K562 (cell line): Measurements from ENCODE around the gene FOXM1. TPM values are rescaled to one million over a fixed set of nuclear protein-coding genes. Genes with fewer than 3 reads are reported as not detected.

Source experiments
- CBX8 ChIP-seq: fragments of 200-600 bp; sonication (generic); IDR thresholded peaks from 2 replicates; pipeline ENCODE4 v1.6.1; 2012; ENCODE audit warnings: borderline replicate concordance, mixed run types, low read depth, mild to moderate bottlenecking, moderate library complexity, mixed read lengths, low read length, control low read depth, inconsistent platforms; ENCODE audit not compliant: poor library complexity, severe bottlenecking; ENCODE audit errors: extremely low read depth
- COPS2 ChIP-seq: fragments of 450-650 bp; conservative IDR thresholded peaks from 2 replicates; pipeline ENCODE4 v1.6.1; 2016; ENCODE audit warnings: mild to moderate bottlenecking, moderate library complexity
- CREBBP ChIP-seq: IDR thresholded peaks from one replicate; pipeline ENCODE4 v1.6.1; 2012; ENCODE audit warnings: low read depth, mild to moderate bottlenecking, control low read depth, inconsistent platforms, low read length
- HNRNPK ChIP-seq: fragments of 200-400 bp; formaldehyde crosslinking; IDR thresholded peaks from one replicate; pipeline ENCODE4 v1.6.1; 2018; ENCODE audit warnings: mild to moderate bottlenecking, low read depth, low read length; ENCODE audit not compliant: poor library complexity, severe bottlenecking
- JUND ChIP-seq, 2 experiments: IDR thresholded peaks; 2 replicates in 1 of 2; 3 replicates in 1 of 2; pipeline ENCODE4 v1.6.1; 2011; ENCODE audit warnings: borderline replicate concordance in 2 of 2, low read depth in 2 of 2, low read length in 2 of 2, improper control_type of control experiment in 1 of 2, missing biosample characterization in 1 of 2, missing genetic modification characterization in 1 of 2, missing genetic modification reagents in 1 of 2
- LARP7 ChIP-seq: fragments of 450-650 bp; IDR thresholded peaks from 2 replicates; pipeline ENCODE4 v1.6.1; 2016
- MBD1 ChIP-seq: fragments of 250-450 bp; sonication (Bioruptor Pico); IDR thresholded peaks from 2 replicates; pipeline ENCODE4 v1.8.0; 2022; ENCODE audit warnings: inconsistent platforms
- NBN ChIP-seq: fragments of 450-650 bp; IDR thresholded peaks from 2 replicates; pipeline ENCODE4 v1.6.1; 2016; ENCODE audit warnings: low read depth, mild to moderate bottlenecking
- NFE2L1 ChIP-seq: fragments of 450-650 bp; IDR thresholded peaks from 2 replicates; pipeline ENCODE4 v1.6.1; 2016; ENCODE audit warnings: missing genetic modification characterization, low read depth, mild to moderate bottlenecking, missing compliant biosample characterization, moderate library complexity, borderline replicate concordance
- NR2C2 ChIP-seq, 2 experiments: fragments of 200-800 bp in 1 of 2; sonication (Bioruptor generic) in 1 of 2; sonication (generic) in 1 of 2; formaldehyde crosslinking in 1 of 2; IDR thresholded peaks; 2 replicates each; pipeline versions ENCODE4 v1.6.1 to v1.8.0; 2016 to 2022; ENCODE audit warnings: mild to moderate bottlenecking in 1 of 2, missing compliant biosample characterization in 1 of 2, missing genetic modification characterization in 1 of 2, missing genetic modification reagents in 1 of 2
- NUFIP1 ChIP-seq: fragments of 450-650 bp; IDR thresholded peaks from 2 replicates; pipeline ENCODE4 v1.6.1; 2018; ENCODE audit not compliant: partially characterized antibody
- POLR3G ChIP-seq: IDR thresholded peaks from 2 replicates; pipeline ENCODE4 v1.6.1; 2011; ENCODE audit not compliant: insufficient read length, insufficient replicate concordance; ENCODE audit errors: extremely low read depth
- SMAD4 ChIP-seq: fragments of 250-450 bp; sonication (Bioruptor Pico); conservative IDR thresholded peaks from 2 replicates; pipeline ENCODE4 v1.8.0; 2021; ENCODE audit warnings: inconsistent platforms, mild to moderate bottlenecking, moderate library complexity
- SMARCC2 ChIP-seq: fragments of 450-650 bp; IDR thresholded peaks from 2 replicates; pipeline ENCODE4 v1.6.1; 2017; ENCODE audit warnings: antibody characterized with exemption, moderate library complexity, mild to moderate bottlenecking, low read depth
- TCF3 ChIP-seq: sonication (generic); formaldehyde crosslinking; IDR thresholded peaks from 2 replicates; pipeline ENCODE4 v1.4.0; 2020; ENCODE audit warnings: mild to moderate bottlenecking, missing genetic modification reagents
- TRIM25 ChIP-seq: fragments of 450-650 bp; IDR thresholded peaks from 2 replicates; pipeline ENCODE4 v1.7.0; 2016; ENCODE audit warnings: borderline replicate concordance
- ZMIZ1 ChIP-seq, 2 experiments: fragments of 150-350 bp in 1 of 2; IDR thresholded peaks; 2 replicates each; pipeline ENCODE4 v1.6.1; 2012 to 2016; ENCODE audit warnings: low read depth in 2 of 2, low read length in 2 of 2, mild to moderate bottlenecking in 1 of 2, moderate library complexity in 1 of 2
- polyA plus RNA-seq, 8 experiments: library from polyadenylated mRNA; depleted of rRNA in 4 of 8; stranded (reverse) in 5 of 8; unstranded in 3 of 8; fragments of >200 nt; fragmentation: Nextera tagmentation in 2 of 8; fragmentation: Illumina TruSeq in 1 of 8; extraction: Ambion mirVana in 2 of 8; extraction: Trizol in 1 of 8; gene quantifications; 2 replicates each; pipeline versions ENCODE4 v1.2.1 to v1.2.3, GENCODE V29; 2011 to 2014; ENCODE audit warnings: inconsistent platforms in 1 of 8, missing spikeins in 1 of 8
- total RNA-seq, 7 experiments: library from RNA; depleted of rRNA in 6 of 7; stranded (reverse); fragments of >200 nt in 6 of 7; fragmentation: Illumina TruSeq in 2 of 7; extraction: Trizol in 2 of 7; gene quantifications; 2 replicates each; pipeline versions ENCODE4 v1.2.1 to v1.2.3, GENCODE V29; 2011 to 2021; ENCODE audit warnings: low replicate concordance in 1 of 7

Gene FOXM1
- total and polyA plus RNA-seq, 9 of the 15 experiments (the other 6 are each of a cell fraction or from before 2014, with no cell fraction given): 8.9 to 46.9 (median 17.2) TPM

- TF ChIP-seq CBX8: no peak
- no peak for TF ChIP-seq NFE2L1 (tag)
- TF ChIP-seq JUND (IDR thresholded peaks at IDR 0.05; ENCODE audit: borderline replicate concordance, low read depth, low read length): peak; percentile 64; the same call in 1 of the 2 replicates
- TF ChIP-seq JUND (tag; IDR thresholded peaks at IDR 0.05; ENCODE audit: borderline replicate concordance, low read depth, low read length): peak; percentile 78; the same call in 2 of the 3 replicates
- no peak for TF ChIP-seq SMARCC2
- no peak; the same call in 1 of the 2 replicates for TF ChIP-seq SMAD4 (CRISPR knock-in tag)
- no peak for TF ChIP-seq LARP7
- no peak for TF ChIP-seq ZMIZ1 (IDR thresholded peaks at IDR 0.05; ENCODE audit: low read depth in 2 of 2, low read length in 2 of 2)
- TF ChIP-seq NUFIP1: no peak
- no peak for TF ChIP-seq TRIM25
- TF ChIP-seq COPS2: no peak
- TF ChIP-seq NBN: peak; percentile 81
- no peak for TF ChIP-seq NR2C2 (CRISPR knock-in tag; IDR thresholded peaks at IDR 0.05)
- TF ChIP-seq NR2C2 (tag; IDR thresholded peaks at IDR 0.05): peak; percentile 98
- no peak for TF ChIP-seq HNRNPK
- TF ChIP-seq CREBBP: no peak
- peak; percentile 32 for TF ChIP-seq TCF3 (CRISPR knock-in tag)
- no peak for TF ChIP-seq MBD1 (CRISPR knock-in tag)
- TF ChIP-seq POLR3G: no peak
Measured at GRCh38 chr12:2812290-2813213, 64.4 kb downstream of the FOXM1 start, which contains the start of gene ITFG2 (continued).
